CD4-positive, alpha-beta T cell treated with Interleukin-4 for 4 hours (primary cell): ENCODE data around the gene YIPF6.
"Not testable (repeated sequence)": the region's sequence is repeated elsewhere in the genome, so short reads cannot be mapped to it uniquely, and the experiment has no call there.

Experiments
- DNase-seq: peaks from one replicate; pipeline ENCODE4 v3.0.0-alpha.2; 2020

YIPF6 gene

GRCh38 chrX:68498508-68499379 is at the start of gene YIPF6:
Gene YIPF6 (plus strand): TSS chrX:68499051. CDS start chrX:68499067, 16 bp downstream.
- peak; percentile 61 for DNase-seq

- no peak for DNase-seq
These were observed 47.1 kb upstream of the YIPF6 start for GRCh38 chrX:68451720-68452119.

GRCh38 chrX:68454476-68455150 is 44.2 kb upstream of the YIPF6 start:
- no peak for DNase-seq

- DNase-seq, result no peak
These were observed 43.7 kb upstream of the YIPF6 start for GRCh38 chrX:68455151-68455510.

GRCh38 chrX:68461093-68461492 is 37.8 kb upstream of the YIPF6 start:
- no peak for DNase-seq

- DNase-seq, result no peak
These were observed 37.3 kb upstream of the YIPF6 start for GRCh38 chrX:68461576-68461975.

GRCh38 chrX:68462197-68462596 is 36.7 kb upstream of the YIPF6 start:
- no peak for DNase-seq

- peak; percentile 39 for DNase-seq
These were observed 36.2 kb upstream of the YIPF6 start for GRCh38 chrX:68462653-68463052.

- no peak for DNase-seq
These were observed 35.0 kb upstream of the YIPF6 start for GRCh38 chrX:68463880-68464279.

- DNase-seq, result no peak
These were observed 34.1 kb upstream of the YIPF6 start for GRCh38 chrX:68464796-68465195.

GRCh38 chrX:68480969-68481368 is 17.9 kb upstream of the YIPF6 start:
- DNase-seq, result no peak

GRCh38 chrX:68486198-68486597 is 12.7 kb upstream of the YIPF6 start:
- DNase-seq, result not testable (repeated sequence)

- no peak for DNase-seq
These were observed 11.6 kb upstream of the YIPF6 start for GRCh38 chrX:68487254-68487653.

- DNase-seq, result no peak
These were observed 10.9 kb upstream of the YIPF6 start for GRCh38 chrX:68487924-68488323.

- no peak for DNase-seq
These were observed 10.2 kb upstream of the YIPF6 start for GRCh38 chrX:68488657-68489056.

- no peak for DNase-seq
These were observed 8.2 kb upstream of the YIPF6 start for GRCh38 chrX:68490644-68491043.

GRCh38 chrX:68492583-68492982 is 6.3 kb upstream of the YIPF6 start:
- no peak for DNase-seq

GRCh38 chrX:68493776-68494175 is 5.1 kb upstream of the YIPF6 start:
- DNase-seq, result not testable (repeated sequence)

- no peak for DNase-seq
These were observed 775 bp upstream of the YIPF6 start for GRCh38 chrX:68498044-68498507.

- DNase-seq, result no peak
These were observed 973 bp downstream of the YIPF6 start for GRCh38 chrX:68499543-68500504.

GRCh38 chrX:68503836-68504636 is 5.2 kb downstream of the YIPF6 start:
- peak; percentile 55 for DNase-seq

GRCh38 chrX:68506649-68507048 is 7.8 kb downstream of the YIPF6 start:
- DNase-seq, result no peak
